ENCODE results near the gene INF2. TPM values are rescaled to one million over a fixed set of nuclear protein-coding genes. Genes with fewer than 3 reads are reported as not detected.

The INF2 gene
- total RNA-seq, 3 donors from 2014 or later: 132 to 216 (median 176) TPM

DNA sequence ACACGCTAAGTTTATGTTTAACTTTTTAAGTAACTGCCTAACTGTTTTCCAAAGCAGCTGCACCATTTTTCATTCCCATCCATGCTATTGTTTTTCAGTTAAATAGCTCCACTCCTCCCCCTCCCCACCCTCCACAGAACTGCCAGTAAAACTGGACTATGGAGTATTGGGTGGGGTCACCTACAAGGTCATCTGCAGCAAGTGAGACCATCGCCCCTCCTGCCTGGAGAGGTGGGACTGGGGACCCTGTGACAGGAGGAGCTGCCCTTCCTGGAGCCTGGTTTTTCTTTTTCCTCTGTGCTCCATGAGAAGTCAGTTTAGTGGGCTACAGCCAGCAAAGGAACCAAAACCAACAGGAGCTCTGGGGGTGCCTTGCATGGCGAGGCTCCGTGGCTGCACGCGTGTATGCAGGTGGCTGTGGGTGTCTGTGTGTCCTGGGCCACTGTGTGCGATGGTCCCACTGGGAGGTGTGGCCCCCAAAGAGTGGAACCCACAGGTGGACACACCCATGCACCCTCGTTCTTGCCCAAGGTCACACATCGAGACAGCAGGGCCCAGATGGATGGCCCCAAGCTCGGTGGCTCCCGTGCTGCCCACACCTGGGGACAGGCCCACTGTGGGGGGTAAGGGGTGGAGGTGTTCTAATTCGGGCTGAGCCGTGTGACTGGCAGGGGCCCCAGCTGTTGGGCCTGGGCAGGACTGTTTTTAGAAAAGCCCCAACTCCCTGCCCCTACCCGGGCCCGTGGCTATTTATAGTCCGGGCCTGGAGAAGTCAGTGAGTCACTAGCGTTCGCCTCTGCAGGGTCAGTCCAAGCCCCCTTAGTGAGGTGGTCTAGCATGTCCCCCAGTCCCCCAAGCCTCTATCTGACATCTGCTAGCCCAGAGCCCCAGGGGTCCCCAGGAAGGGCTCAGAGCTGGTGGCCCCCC lies 32.4 kb downstream of the INF2 start:
- Histone ChIP-seq H3K9me3 (no peaks in the 10 kb centered on the region), H3K4me3 (no peak overlapping the region), H3K36me3 (ENCODE audit: low read depth) (no peaks in the 10 kb centered on the region), H3K4me1 (ENCODE audit: low read depth) (peaks cover 20% of the 10 kb centered on the region)
- intact Hi-C loops (cut with DNase I, micrococcal nuclease): no loop called here
- DNase-seq (no peak), ATAC-seq (no peak)
- TF ChIP-seq, protein P1, sequence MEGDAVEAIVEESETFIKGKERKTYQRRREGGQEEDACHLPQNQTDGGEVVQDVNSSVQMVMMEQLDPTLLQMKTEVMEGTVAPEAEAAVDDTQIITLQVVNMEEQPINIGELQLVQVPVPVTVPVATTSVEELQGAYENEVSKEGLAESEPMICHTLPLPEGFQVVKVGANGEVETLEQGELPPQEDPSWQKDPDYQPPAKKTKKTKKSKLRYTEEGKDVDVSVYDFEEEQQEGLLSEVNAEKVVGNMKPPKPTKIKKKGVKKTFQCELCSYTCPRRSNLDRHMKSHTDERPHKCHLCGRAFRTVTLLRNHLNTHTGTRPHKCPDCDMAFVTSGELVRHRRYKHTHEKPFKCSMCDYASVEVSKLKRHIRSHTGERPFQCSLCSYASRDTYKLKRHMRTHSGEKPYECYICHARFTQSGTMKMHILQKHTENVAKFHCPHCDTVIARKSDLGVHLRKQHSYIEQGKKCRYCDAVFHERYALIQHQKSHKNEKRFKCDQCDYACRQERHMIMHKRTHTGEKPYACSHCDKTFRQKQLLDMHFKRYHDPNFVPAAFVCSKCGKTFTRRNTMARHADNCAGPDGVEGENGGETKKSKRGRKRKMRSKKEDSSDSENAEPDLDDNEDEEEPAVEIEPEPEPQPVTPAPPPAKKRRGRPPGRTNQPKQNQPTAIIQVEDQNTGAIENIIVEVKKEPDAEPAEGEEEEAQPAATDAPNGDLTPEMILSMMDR (IDR thresholded peaks at IDR 0.05): no peak

DNA sequence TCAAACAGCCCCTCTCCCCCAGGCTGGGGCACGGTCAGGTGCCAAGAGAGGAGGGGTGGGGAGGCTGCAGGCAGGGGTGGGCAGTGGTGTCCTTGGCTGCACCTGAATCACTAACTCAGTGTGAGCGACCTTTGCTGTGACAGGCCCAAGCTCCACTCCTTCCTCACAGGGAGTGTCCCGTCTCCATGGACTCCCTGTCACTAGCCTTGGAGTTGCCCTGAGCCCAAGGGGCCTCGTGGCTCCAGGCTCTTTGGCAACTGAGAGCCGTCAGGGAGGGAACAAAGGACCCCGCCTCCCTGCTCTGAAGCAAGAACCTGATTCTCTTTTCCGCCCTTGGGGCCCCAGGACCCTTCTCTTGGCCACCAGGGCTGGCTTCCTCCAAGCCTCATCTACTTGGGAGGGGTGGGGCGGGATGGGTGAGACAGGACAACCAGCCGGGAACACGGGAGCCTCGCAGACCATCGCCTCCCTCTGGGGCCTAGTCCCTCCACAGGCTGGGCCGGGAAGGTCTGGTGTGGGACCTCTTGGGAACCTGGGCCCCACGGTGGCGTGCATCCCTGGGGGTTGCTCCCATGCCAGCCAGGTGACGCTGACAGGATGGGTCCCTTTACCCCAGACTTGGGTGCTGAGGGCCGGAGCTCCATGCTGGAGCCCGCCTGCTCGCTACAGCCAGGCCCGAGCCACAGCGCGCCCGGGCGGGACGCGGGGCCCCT lies 33.7 kb downstream of the INF2 start:
- intact Hi-C loops (cut with DNase I, micrococcal nuclease): no loop called here
- H3K4me1 ChIP-seq (ENCODE audit: low read depth): peaks cover 20% of the 10 kb centered on the region
- no peak overlapping the region for H3K4me3 ChIP-seq
- H3K36me3 ChIP-seq (ENCODE audit: low read depth): no peaks in the 10 kb centered on the region
- TF ChIP-seq, protein P1 (IDR thresholded peaks at IDR 0.05): no peak
- no peaks in the 10 kb centered on the region for H3K9me3 ChIP-seq
- no peak for DNase-seq
- peak; percentile 45 for ATAC-seq

DNA sequence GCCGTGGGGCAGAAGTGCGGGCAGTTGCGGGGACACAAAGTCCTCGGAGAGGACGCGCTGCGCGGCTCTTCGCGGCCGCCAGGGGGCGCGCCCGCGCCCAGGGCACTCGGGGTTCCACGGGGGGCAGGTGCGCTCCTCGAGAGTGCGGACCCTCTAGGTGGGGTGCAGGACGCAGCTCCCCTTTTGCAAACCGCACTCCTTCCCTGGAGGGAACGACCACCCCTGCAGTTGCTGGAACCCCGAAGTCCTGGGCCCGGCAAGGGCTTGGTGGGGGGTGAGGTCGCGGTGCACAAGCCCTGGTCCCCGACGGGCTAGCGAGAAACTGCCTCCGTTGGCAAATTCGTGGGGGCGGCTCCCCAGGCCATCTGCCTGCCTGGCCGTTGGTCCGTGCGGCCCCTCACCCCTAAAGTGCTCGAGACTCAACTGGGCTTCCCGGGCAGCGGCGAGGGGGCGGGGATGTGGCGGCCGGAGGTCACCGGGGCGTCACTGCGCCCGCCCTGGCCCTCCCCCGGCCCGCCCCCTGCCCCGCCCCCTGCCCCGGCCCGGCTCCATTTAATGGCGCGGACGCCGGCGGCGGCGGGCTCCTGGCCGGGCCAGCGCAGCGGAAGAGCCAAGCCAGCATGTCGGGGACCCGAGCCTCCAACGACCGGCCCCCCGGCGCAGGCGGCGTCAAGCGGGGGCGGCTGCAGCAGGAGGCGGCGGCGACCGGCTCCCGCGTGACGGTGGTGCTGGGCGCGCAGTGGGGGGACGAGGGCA lies 34.4 kb downstream of the INF2 start, which contains the start of gene ADSS1:
TSS of gene ADSS1 (plus strand) at position 579 of the 756 bp plus-strand sequence. CDS start at position 621, 42 bp downstream.
- DNase-seq (peak; percentile 79 to 85 (median 83)), ATAC-seq (peak; percentile 84)
- H3K4me1 ChIP-seq (ENCODE audit: low read depth): peaks cover 20% of the 10 kb centered on the region

DNA sequence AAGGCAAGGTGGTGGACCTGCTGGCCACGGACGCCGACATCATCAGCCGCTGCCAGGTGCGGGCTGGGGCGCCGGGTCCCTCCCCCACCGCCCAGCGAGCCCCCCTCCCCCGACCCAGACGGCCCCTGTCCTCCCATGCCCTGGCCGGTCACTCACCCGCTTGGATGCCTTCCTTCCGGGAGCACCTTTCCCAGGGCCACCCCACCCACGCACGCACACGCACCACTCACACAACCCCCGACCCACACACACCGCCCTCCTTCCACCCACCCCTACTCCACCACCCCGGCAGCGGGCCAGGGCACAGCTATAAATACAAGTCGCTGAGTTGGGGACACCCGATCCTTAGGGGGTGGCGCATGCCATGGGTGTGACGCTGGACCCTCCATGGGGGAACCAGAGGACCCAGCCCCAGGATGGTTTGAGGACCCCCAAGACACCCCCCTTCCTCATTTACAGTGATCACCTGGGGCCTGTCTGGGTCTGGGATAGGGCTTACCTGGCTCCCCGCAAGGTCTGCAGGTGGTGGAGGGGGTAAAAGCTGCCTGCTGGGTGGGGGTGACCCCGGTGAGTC lies 35.1 kb downstream of the INF2 start:
- intact Hi-C loops (cut with DNase I, micrococcal nuclease): no loop called here
- H3K4me3 ChIP-seq: peak overlapping the region; percentile 24
- H3K4me1 ChIP-seq (ENCODE audit: low read depth): peaks cover 20% of the 10 kb centered on the region
- H3K9me3 ChIP-seq: no peaks in the 10 kb centered on the region
- no peaks in the 10 kb centered on the region for H3K36me3 ChIP-seq (ENCODE audit: low read depth)
- ATAC-seq (peak; percentile 31), DNase-seq (peak; percentile 53 to 73 (median 73))
- TF ChIP-seq, protein P1 (IDR thresholded peaks at IDR 0.05): no peak

More for the DNA sequence above, 34.4 kb downstream of the INF2 start, which contains the start of gene ADSS1:
- H3K36me3 ChIP-seq (ENCODE audit: low read depth): no peaks in the 10 kb centered on the region
- TF ChIP-seq, protein P1 (IDR thresholded peaks at IDR 0.05): peak; percentile 98
- intact Hi-C loops (cut with DNase I, micrococcal nuclease): no loop called here
- no peaks in the 10 kb centered on the region for H3K9me3 ChIP-seq
- H3K4me3 ChIP-seq: peak within 1 kb of the TSS; percentile 24
